Mononuclear cell (primary cell): ENCODE data around the gene DENND2A. TPM values are rescaled to one million over a fixed set of nuclear protein-coding genes. Genes with fewer than 3 reads are reported as not detected.
"Not testable (repeated sequence)": the region's sequence is repeated elsewhere in the genome, so short reads cannot be mapped to it uniquely, and the experiment has no call there.

ENCODE experiments used
- H3K27me3 ChIP-seq: 2 replicates; pipeline ENCODE4 v1.6.0; 2011; ENCODE audit warnings: low read length, control low read depth; ENCODE audit not compliant: insufficient read depth
- H3K4me1 ChIP-seq: 2 replicates; pipeline ENCODE4 v1.5.1; 2011; ENCODE audit warnings: mild to moderate bottlenecking, low read length, control low read depth; ENCODE audit not compliant: insufficient read depth
- H3K4me3 ChIP-seq: 2 replicates; pipeline ENCODE4 v1.5.1; 2011; ENCODE audit warnings: mild to moderate bottlenecking, low read length, moderate library complexity
- H3K9me3 ChIP-seq: 2 replicates; pipeline ENCODE4 v1.5.1; 2011; ENCODE audit warnings: low read depth, mild to moderate bottlenecking, control low read depth, low read length
- total RNA-seq: library from RNA; depleted of rRNA; stranded (reverse); fragments of >200 nt; gene quantifications from one replicate; pipeline ENCODE4 v1.2.3, GENCODE V29; 2012

The DENND2A gene
- total RNA-seq, 1 donor: not detected

DNA sequence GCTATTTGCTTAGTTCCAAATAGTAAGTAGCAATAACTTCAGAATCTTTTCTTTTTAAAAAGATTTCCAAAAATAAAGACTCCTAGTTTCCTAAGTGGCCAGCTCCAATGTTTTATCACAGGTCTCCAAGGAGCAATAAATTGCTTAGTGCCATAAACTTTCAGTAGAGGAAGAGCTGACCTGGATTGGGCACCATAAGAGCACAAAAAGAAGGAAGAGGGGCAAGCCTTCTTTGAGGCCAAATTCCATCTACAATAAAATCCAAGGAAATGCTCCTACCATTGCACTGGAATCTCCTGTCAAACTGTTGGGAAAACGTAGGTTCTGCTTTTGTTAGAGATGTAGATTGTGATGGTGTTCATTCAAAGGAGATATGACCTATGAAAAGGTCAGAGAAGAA, 64.0 kb downstream of the DENND2A start:
- Histone ChIP-seq H3K27me3 (no peaks in the 10 kb centered on the region), H3K9me3 (no peaks in the 10 kb centered on the region), H3K4me3 (no peak overlapping the region)

GRCh38 chr7:140571538-140572122, 69.0 kb downstream of the DENND2A start:
- H3K4me1 ChIP-seq: no peaks in the 10 kb centered on the region
- no peak overlapping the region for H3K4me3 ChIP-seq
- H3K9me3 ChIP-seq: no peaks in the 10 kb centered on the region
- no peaks in the 10 kb centered on the region for H3K27me3 ChIP-seq

More for the DNA sequence above, 64.0 kb downstream of the DENND2A start:
- no peaks in the 10 kb centered on the region for H3K4me1 ChIP-seq

DNA sequence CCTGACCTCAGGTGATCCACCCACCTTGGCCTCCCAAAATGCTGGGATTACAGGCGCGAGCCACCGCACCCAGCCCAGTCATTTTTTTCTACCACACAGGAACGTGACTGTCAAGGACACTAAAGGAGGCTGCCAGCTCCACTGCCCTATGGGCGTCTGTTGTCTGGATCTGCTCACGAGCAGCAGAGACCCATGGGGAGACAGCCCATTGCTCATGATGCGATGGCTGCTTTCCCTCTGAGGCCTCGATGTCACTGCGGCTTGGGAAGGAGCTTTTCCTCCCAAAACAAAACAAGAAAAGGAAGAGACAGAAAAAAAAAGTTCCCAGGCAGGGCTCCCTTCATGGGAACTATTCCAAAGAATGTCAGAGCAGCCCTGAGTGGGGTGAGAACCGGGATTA, 70.5 kb downstream of the DENND2A start:
- Histone ChIP-seq H3K4me1 (no peaks in the 10 kb centered on the region), H3K9me3 (no peaks in the 10 kb centered on the region)

GRCh38 chr7:140568021-140568813, 72.4 kb downstream of the DENND2A start:
- H3K9me3 ChIP-seq: no peaks in the 10 kb centered on the region
- H3K4me3 ChIP-seq: no peak overlapping the region
- no peaks in the 10 kb centered on the region for H3K27me3 ChIP-seq
- H3K4me1 ChIP-seq: no peaks in the 10 kb centered on the region

More for the DNA sequence above, 70.5 kb downstream of the DENND2A start:
- H3K4me3 ChIP-seq: no peak overlapping the region
- no peaks in the 10 kb centered on the region for H3K27me3 ChIP-seq

GRCh38 chr7:140566186-140566585, 74.4 kb downstream of the DENND2A start:
- H3K9me3 ChIP-seq, H3K4me3 ChIP-seq: not testable (repeated sequence)

GRCh38 chr7:140565761-140566160, 74.9 kb downstream of the DENND2A start:
- not testable (repeated sequence) for H3K9me3 ChIP-seq, H3K27me3 ChIP-seq, H3K4me3 ChIP-seq, H3K4me1 ChIP-seq

More at GRCh38 chr7:140566186-140566585, 74.4 kb downstream of the DENND2A start:
- H3K27me3 ChIP-seq, H3K4me1 ChIP-seq: not testable (repeated sequence)

DNA sequence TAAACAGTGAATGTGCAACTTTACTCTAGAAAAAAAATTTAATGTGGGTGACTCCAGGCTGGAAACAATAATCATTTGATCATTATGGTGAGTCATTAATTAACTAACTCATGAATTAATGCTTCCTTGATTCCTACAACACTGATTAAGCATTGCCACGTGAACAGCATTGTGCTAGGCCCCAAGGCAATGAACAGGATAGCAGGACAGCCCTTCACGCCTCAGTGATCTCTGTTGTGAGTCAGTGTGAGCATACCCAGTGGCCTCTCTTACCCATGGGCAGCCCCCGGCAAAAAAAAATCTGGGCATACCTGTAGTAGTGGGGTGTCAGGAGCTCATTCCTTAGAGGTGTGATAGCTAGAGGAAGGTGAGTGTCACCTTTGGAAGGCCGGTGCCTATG, 76.0 kb downstream of the DENND2A start:
- Histone ChIP-seq H3K9me3 (no peaks in the 10 kb centered on the region), H3K4me3 (no peak overlapping the region), H3K4me1 (no peaks in the 10 kb centered on the region), H3K27me3 (no peaks in the 10 kb centered on the region)

DNA sequence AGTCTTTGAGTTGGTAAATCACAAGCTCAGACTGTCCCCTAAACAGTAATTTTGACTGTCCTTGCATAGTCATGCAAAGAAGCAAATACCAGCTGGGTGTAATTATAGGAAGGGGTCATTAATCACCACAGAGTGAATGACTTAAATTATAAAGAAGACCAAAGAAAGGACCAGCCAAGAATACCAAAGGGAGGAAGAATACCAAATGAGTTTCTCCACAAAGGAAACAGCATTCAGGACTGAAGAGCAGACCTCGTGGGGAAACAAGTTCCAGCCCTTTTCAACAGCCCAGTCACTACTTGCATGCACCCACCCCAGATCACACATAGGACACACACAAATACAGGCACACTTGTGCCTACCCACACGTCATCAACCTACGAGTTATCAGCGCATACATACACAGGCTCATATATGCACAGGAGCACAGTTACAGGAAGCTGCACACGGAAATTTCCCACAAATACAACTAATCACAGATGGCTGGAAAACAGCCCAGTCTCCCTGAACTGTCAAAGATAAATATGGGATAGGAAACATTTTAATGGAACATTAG, 77.6 kb downstream of the DENND2A start:
- H3K4me3 ChIP-seq: no peak overlapping the region
- no peaks in the 10 kb centered on the region for H3K27me3 ChIP-seq
- H3K9me3 ChIP-seq: no peaks in the 10 kb centered on the region
- H3K4me1 ChIP-seq: no peaks in the 10 kb centered on the region

DNA sequence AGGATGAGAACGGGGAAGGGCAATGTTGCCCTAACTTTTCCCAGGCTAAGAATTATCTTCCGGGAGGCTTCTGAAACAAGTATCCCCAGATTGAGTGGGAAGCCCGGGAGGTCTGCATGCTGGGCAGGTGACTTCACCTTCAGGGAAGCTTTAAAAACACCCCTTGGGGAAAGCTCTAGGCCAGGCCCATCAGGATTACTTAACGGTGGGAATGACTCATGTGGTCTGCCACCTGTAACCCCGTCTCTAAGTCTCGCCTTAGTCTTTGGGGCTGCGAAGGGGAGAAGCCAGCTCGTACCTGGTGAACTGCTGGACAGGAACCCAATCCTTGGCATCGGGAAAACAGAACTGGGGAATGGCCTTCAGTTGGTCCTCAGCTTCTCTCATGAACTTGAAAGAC, 81.2 kb downstream of the DENND2A start:
- Histone ChIP-seq H3K4me3 (no peak overlapping the region), H3K27me3 (no peaks in the 10 kb centered on the region), H3K4me1 (no peaks in the 10 kb centered on the region), H3K9me3 (no peaks in the 10 kb centered on the region)

GRCh38 chr7:140557809-140558518, 82.6 kb downstream of the DENND2A start:
- H3K4me3 ChIP-seq: no peak overlapping the region
- H3K9me3 ChIP-seq: no peaks in the 10 kb centered on the region
- H3K27me3 ChIP-seq: no peaks in the 10 kb centered on the region
- H3K4me1 ChIP-seq: no peaks in the 10 kb centered on the region

- H3K9me3 ChIP-seq: no peaks in the 10 kb centered on the region
- H3K4me3 ChIP-seq: no peak overlapping the region
- no peaks in the 10 kb centered on the region for H3K4me1 ChIP-seq
- no peaks in the 10 kb centered on the region for H3K27me3 ChIP-seq
Measured at GRCh38 chr7:140557069-140557468, 83.5 kb downstream of the DENND2A start.

DNA sequence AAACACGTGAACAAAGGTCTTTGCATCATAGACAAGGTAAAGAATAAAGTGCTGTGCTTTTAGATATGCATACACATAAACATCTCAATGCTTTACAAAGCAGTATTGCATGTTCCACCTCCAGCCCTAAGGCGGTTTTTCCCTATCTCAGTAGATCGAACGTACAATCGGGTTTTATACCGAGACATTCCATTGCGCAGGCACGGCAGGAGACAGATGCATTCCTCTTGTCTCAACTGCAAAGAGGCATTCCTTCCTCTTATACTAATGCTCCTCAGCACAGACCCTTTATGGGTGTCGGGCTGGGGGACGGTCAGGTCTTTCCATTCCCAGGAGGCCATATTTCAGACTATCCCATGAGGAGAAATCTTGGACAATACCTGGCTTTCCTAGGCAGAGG, 87.4 kb downstream of the DENND2A start:
- H3K4me3 ChIP-seq, H3K27me3 ChIP-seq, H3K9me3 ChIP-seq, H3K4me1 ChIP-seq: not testable (repeated sequence)

- Histone ChIP-seq H3K4me3 (no peak overlapping the region), H3K4me1 (no peaks in the 10 kb centered on the region), H3K9me3 (no peaks in the 10 kb centered on the region), H3K27me3 (no peaks in the 10 kb centered on the region)
Measured at GRCh38 chr7:140552240-140552679, 88.4 kb downstream of the DENND2A start.

DNA sequence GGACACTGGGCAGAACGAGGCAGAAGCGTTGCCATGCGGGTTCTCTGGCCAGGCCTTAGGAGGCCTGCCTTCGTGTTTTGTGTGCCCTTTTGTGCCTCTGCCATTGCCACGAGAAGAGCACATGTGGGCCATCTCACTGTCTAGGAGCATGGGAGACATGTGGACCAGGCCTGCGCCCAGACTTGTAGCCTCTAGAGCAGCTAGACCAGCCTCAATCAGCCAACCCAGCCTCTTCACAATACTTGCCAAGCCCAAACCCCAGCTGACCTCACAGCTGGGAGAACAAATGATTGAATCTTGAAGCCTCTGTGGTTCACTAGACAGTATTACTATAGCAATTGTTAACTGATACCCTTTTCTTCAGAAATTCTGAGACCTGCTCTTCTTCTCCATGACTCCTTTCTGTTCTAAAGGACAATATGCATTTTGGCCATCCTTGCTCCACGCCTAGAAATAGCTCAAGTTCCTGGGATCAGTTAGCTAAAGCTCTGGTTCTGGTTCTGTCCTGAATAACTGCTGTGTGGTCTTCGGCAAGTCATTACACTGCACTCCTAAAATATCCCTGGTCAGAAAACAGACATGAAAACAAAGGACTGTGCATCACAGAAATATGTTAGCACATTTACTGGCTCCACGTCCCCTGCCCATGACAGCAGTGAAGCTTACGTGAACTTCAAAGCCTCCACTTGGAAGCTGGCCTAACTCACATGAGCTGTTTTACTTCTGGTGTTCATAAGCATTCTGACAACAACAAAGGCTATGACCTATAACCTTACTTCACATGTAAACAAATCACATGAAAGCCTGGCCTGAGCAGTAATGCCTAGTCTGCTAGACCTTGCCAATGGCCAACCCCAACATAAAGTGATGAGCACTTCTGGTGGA, 89.0 kb downstream of the DENND2A start:
- H3K27me3 ChIP-seq: no peaks in the 10 kb centered on the region
- H3K4me1 ChIP-seq: no peaks in the 10 kb centered on the region
- no peak overlapping the region for H3K4me3 ChIP-seq
- no peaks in the 10 kb centered on the region for H3K9me3 ChIP-seq
